Skeletal muscle satellite cell (primary cell): ENCODE data around the gene CROCC2.

ENCODE experiments used
- H3K27me3 ChIP-seq: 2 replicates; pipeline ENCODE4 v1.7.0; 2013; ENCODE audit warnings: low read length; ENCODE audit not compliant: control insufficient read depth, insufficient read depth
- H3K36me3 ChIP-seq: 2 replicates; pipeline ENCODE4 v1.7.0; 2013; ENCODE audit warnings: mild to moderate bottlenecking, control low read depth, low read length; ENCODE audit not compliant: insufficient read depth
- H3K4me1 ChIP-seq: 2 replicates; pipeline ENCODE4 v1.7.0; 2013; ENCODE audit warnings: low read length; ENCODE audit not compliant: control insufficient read depth, insufficient read depth
- H3K4me2 ChIP-seq: 2 replicates; pipeline ENCODE4 v1.7.0; 2013; ENCODE audit warnings: mild to moderate bottlenecking, low read length
- H3K4me3 ChIP-seq: 2 replicates; pipeline ENCODE4 v1.7.0; 2013; ENCODE audit warnings: low read length
- H3K9ac ChIP-seq: 2 replicates; pipeline ENCODE4 v1.7.0; 2013; ENCODE audit warnings: mild to moderate bottlenecking, low read depth, low read length, moderate library complexity
- H3K9me3 ChIP-seq: replicated peaks from 2 replicates; pipeline ENCODE4 v1.7.0; 2013; ENCODE audit warnings: mild to moderate bottlenecking, control low read depth, low read length

Gene CROCC2

DNA sequence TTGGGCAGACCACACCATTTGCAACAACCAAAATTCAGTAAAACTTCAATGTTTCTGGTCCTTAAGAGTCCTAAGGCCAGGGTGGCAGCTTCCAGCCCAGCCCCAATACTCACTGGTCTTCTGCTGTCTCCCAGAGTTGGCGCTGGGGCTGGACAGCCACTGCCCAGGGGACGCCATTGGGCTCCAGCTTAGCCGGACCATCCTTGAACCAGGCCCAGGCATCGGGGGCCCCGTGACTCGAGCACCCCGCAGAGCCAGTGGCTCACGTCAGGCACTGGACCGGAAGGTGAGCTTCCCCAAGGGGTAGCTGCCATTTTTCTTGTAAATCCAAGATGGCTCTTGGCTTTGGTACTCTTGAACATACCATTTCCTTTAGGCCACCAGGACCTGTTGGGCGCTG, 114.1 kb downstream of the CROCC2 start:
- peaks cover 27% of the 10 kb centered on the region for H3K36me3 ChIP-seq
- no peak overlapping the region for H3K4me3 ChIP-seq
- no peak overlapping the region for H3K4me2 ChIP-seq
- no peaks in the 10 kb centered on the region for H3K27me3 ChIP-seq
- H3K9ac ChIP-seq: no peak overlapping the region
- H3K9me3 ChIP-seq: peaks cover 4% of the 10 kb centered on the region
- peaks cover 10% of the 10 kb centered on the region for H3K4me1 ChIP-seq

DNA sequence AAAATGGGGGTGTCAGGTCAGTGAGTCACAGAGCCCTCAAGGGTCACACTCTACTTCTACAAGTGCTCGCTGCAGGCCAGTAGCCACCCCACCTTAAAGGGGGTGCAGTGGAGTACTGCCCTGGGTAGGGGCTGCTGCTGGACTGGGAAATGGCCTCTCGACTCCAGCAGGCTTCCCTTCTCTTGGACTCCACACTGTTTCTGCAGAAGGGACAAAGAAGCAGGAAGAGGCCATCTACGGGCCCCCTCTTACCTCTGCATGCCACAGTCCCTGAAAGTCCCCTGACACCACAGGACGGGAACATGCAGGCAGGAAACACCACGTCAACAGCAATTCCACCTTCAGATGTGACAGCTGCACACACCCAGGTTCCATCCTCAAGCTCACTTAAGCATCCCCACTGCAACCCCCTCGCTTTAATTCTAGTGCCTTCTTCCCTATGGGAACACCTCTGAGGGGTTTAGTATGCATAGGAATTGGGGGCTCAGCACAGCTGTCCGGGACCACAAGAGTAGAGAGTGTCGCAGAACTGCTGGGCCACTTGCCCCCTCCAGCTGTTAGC, 114.6 kb downstream of the CROCC2 start:
- H3K27me3 ChIP-seq: no peaks in the 10 kb centered on the region
- no peak overlapping the region for H3K9ac ChIP-seq
- no peak overlapping the region for H3K4me2 ChIP-seq
- peaks cover 10% of the 10 kb centered on the region for H3K4me1 ChIP-seq
- H3K36me3 ChIP-seq: peaks cover 23% of the 10 kb centered on the region
- no peak overlapping the region for H3K4me3 ChIP-seq
- peaks cover 9% of the 10 kb centered on the region for H3K9me3 ChIP-seq

DNA sequence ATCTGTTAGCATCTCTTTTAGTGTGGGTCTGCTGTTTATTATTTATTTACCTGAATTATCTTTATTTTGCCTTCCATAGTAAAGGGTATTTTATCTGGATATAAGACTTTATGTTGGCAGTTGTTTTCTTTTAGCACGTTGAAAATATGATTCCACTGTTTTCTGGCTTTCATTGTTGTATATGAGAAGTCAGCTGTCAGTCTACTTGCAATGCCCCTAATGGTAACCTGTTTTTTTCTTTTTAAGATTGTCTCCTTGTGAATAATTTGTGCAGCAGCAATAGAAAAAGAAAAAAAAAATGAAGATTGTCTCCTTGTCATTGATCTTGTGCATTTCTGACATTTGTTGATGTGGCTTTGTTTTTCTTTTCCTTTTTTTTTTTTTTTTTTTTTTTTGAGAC, 119.5 kb downstream of the CROCC2 start:
- Histone ChIP-seq H3K4me2 (no peak overlapping the region), H3K9me3 (peaks cover 14% of the 10 kb centered on the region), H3K36me3 (peaks cover 8% of the 10 kb centered on the region), H3K27me3 (no peaks in the 10 kb centered on the region), H3K4me1 (no peaks in the 10 kb centered on the region), H3K9ac (no peak overlapping the region), H3K4me3 (no peak overlapping the region)

DNA sequence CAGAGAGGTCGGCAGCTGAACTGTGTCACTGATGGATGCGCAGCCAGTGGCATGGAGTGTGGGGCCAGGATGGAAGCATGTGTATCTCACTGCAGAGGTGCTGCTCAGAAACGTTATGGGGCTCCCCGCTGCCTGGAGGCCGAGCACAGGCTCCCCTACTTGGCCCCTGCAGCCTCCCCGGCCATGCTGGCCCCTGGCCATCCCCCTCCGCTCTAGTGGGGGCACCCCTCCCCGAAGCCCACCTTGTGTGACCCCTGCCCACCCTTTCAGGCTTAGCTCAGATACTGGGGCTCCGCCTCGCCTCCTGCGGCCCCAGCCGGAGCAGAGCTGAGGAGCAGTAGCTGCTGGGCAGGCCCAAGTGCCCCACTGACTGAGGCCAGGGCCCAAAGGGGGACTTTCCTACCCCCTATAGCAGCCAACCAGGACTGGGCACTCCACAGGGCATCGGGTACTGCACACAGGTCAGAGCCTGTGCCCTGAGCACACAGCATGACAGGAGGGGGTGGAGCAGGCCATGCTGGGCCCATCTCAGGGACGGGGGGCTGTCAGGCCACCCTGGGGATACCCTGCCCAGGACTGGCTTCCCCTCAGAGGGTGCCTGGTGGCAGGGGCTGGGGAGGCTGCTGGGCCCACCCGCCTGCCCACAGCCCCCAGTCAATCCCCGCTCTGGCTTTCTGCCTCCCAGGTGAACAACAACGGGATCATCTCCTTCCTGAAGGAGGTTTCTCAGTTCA, 123.6 kb downstream of the CROCC2 start:
- no peak overlapping the region for H3K9ac ChIP-seq
- peaks cover 27% of the 10 kb centered on the region for H3K36me3 ChIP-seq

DNA sequence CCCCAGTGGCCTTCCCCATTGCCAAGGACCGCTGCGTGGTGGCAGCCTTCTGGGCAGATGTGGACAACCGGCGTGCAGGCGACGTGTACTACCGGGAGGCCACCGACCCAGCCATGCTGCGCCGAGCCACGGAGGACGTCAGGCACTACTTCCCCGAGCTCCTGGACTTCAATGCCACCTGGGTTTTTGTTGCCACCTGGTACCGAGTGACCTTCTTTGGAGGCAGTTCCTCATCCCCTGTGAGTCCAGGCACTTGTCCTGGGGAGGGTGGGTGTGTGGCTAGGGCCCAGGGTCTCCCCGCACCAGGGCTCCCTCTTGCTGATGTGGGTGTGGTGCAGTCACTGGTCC, 124.2 kb downstream of the CROCC2 start:
- H3K4me2 ChIP-seq: no peak overlapping the region
- H3K4me1 ChIP-seq: no peaks in the 10 kb centered on the region
- H3K4me3 ChIP-seq: no peak overlapping the region
- H3K9me3 ChIP-seq: peaks cover 9% of the 10 kb centered on the region
- no peaks in the 10 kb centered on the region for H3K27me3 ChIP-seq
- H3K36me3 ChIP-seq: peaks cover 25% of the 10 kb centered on the region
- no peak overlapping the region for H3K9ac ChIP-seq

More for the DNA sequence above, 123.6 kb downstream of the CROCC2 start:
- Histone ChIP-seq H3K4me3 (no peak overlapping the region), H3K27me3 (no peaks in the 10 kb centered on the region), H3K4me1 (no peaks in the 10 kb centered on the region), H3K9me3 (peaks cover 14% of the 10 kb centered on the region), H3K4me2 (no peak overlapping the region)

DNA sequence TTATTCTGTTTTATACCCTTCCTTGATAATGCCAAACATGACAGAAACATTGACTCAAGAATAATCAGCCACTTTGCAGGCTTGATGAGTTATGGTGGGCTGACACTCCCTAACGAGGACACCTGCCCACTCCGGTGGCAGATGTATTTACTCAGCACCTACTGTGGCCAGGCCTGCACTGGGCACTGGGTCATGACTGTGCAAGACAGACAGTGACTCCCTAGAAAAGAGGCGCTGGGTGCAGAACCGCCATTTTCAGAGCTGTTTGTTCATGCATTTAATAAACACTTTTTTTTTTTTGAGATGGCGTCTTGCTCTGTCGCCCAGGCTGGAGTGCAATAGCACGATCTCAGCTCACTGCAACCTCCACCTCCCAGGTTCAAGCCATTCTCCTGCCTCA, 124.7 kb downstream of the CROCC2 start:
- Histone ChIP-seq H3K4me3 (no peak overlapping the region), H3K9me3 (peaks cover 6% of the 10 kb centered on the region), H3K4me2 (no peak overlapping the region), H3K9ac (no peak overlapping the region), H3K4me1 (no peaks in the 10 kb centered on the region), H3K27me3 (no peaks in the 10 kb centered on the region), H3K36me3 (peaks cover 25% of the 10 kb centered on the region)

DNA sequence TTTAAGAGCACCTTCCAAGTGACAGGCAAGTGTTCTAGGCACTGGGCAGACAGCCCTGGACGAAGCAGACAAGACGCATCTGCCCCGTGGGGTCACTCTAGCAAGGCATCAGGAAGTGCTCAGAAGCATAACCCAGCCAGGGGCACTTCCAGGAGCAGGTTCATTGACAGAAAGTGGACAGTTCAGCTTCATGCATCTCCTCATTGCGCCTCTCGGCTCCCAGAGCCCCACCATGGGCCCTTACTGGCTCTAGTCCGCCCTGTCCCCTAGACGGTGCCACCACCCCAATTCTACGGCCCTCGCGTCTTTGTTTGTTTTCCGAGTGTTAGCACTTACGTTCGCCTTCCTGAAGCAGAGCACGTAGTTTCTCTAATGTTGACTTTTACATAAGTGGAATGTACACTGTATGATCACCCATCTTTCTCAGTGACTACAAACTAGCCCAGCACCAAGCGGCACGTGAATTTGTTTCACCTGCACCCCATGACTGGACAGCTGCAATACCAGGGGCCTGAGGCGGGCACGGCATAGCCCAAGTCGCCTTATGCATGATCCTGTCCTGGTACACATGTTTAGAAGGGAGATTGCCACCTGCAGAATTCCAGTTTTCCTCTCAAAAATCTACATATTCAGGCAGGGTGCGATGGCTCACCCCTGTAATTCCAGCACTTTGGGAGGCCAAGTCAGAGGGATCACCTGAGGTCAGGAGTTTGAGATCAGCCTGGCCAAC, 125.5 kb downstream of the CROCC2 start:
- H3K4me1 ChIP-seq: no peaks in the 10 kb centered on the region
- H3K36me3 ChIP-seq: peaks cover 25% of the 10 kb centered on the region
- H3K27me3 ChIP-seq: no peaks in the 10 kb centered on the region
- H3K4me2 ChIP-seq: no peak overlapping the region
- H3K9ac ChIP-seq: no peak overlapping the region
- H3K4me3 ChIP-seq: no peak overlapping the region
- H3K9me3 ChIP-seq: no peaks in the 10 kb centered on the region

DNA sequence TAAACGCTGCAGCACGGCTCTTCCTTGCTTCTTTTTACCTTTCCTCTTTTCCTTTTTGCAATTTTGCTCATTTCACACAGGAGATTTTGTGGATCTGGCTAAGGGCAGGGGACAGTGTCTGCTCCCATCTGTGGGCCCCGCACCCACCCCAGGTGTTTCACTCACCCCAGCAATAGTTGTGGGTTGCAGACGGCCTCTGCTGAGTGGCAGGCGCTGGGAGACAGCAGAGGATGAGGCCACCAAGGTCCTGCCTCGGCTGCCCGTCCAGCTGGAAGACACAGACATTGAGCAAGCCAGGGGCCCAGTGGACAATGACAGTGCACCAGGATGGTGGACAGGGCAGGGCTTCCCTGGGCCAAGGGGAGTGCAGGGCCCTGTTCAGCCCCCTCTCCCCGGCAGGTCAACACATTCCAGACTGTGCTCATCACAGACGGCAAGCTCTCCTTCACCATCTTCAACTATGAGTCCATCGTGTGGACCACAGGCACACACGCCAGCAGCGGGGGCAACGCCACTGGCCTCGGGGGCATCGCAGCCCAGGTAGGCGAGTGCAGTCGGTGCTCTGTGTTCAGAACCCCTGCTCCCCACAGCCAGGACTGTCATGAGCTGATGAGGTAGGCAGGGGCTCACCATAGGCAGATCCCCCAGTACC, 127.3 kb downstream of the CROCC2 start:
- H3K27me3 ChIP-seq: no peaks in the 10 kb centered on the region
- no peak overlapping the region for H3K4me2 ChIP-seq
- no peak overlapping the region for H3K4me3 ChIP-seq
- H3K9me3 ChIP-seq: no peaks in the 10 kb centered on the region
- no peak overlapping the region for H3K9ac ChIP-seq
- peaks cover 30% of the 10 kb centered on the region for H3K36me3 ChIP-seq
- no peaks in the 10 kb centered on the region for H3K4me1 ChIP-seq

DNA sequence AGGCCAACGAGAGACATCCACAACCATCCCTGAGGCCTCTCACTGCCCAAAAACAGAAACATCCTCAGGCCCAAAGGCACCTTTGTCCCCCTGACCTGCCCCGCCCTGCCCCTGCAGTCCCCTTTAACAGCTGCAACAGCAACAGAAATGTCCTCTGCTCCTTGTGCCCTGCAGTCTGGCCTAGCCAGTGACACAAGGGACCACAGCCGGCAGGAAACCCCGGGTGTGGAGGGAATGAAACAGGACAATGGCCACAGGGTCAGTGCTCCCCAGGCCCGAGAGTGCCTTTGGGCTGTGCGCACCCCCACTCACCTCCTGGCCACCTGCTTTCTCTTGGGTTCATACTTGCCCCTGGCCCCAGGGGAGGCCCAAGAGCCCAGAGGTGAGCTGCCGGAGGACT, 127.9 kb downstream of the CROCC2 start:
- no peak overlapping the region for H3K4me2 ChIP-seq
- H3K27me3 ChIP-seq: no peaks in the 10 kb centered on the region
- no peaks in the 10 kb centered on the region for H3K4me1 ChIP-seq
- H3K4me3 ChIP-seq: no peak overlapping the region
- H3K9me3 ChIP-seq: no peaks in the 10 kb centered on the region
- H3K9ac ChIP-seq: no peak overlapping the region
- peaks cover 30% of the 10 kb centered on the region for H3K36me3 ChIP-seq

DNA sequence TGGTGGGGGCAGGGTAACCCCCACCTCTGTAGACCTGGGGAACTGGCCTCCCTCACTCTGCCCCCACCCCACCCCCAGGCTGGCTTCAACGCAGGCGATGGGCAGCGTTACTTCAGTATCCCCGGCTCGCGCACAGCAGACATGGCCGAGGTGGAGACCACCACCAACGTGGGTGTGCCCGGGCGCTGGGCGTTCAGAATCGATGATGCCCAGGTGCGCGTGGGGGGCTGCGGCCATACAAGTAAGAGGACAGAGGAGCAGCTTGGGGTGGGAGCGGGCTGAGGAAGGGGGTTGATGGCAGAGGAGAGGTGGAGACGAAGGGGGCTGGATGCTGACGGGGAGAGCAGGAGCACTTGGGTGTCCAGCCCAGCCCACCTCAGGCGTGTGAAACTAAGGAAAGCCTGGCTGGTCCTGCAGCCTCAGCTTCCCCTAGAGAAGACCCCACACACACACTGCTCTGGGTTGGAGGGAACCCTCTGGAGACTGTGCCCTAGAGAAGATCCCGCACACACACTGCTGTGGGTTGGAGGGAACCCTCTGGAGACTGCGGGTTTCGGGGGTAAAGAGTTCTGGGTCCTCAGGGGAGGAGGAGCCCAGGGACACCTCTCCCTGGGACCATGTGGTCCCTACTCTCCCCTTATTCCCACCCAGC, 128.5 kb downstream of the CROCC2 start:
- no peak overlapping the region for H3K4me2 ChIP-seq
- no peaks in the 10 kb centered on the region for H3K9me3 ChIP-seq
- H3K27me3 ChIP-seq: no peaks in the 10 kb centered on the region
- no peak overlapping the region for H3K9ac ChIP-seq
- no peaks in the 10 kb centered on the region for H3K4me1 ChIP-seq
- H3K4me3 ChIP-seq: no peak overlapping the region
- H3K36me3 ChIP-seq: peaks cover 33% of the 10 kb centered on the region

DNA sequence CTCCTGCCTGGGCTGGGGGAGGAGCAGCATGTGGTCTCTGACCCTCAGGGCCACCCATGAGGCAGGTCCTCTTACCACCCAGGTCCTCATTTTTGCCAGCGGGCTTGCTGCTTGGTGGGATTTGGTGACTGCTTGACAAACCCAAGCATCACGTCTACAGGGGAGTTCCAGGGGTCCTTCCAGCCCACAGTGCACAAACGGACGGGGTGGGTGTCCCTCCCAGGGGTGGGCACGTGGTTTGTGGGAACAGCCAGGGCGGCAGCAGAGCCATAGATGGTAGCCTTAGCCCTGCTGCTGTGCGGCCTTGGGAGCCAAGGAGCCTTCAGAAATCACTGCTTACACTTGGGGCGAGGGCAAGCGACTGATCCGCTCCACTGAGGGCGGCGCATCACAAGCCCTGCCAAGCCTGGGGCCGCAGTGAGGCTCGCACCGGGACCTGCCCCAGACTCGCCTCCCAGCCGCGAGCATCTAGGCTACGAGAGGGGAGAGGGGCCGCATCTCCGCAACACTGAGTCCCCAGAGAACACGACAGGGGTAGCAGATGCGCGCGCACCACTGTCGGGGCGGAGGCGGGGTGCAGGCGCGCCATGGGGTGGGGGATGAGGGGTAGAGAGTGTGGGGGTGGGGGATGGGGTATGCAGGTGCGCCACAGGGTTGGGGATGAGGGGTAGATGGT, 129.1 kb downstream of the CROCC2 start:
- no peaks in the 10 kb centered on the region for H3K4me1 ChIP-seq
- H3K9me3 ChIP-seq: no peaks in the 10 kb centered on the region
- H3K36me3 ChIP-seq: peaks cover 39% of the 10 kb centered on the region
- no peaks in the 10 kb centered on the region for H3K27me3 ChIP-seq
- no peak overlapping the region for H3K4me3 ChIP-seq
- no peak overlapping the region for H3K9ac ChIP-seq
- H3K4me2 ChIP-seq: no peak overlapping the region
